T-helper 17 cell (primary cell): ENCODE results near the gene ZNF608. TPM values are rescaled to one million over a fixed set of nuclear protein-coding genes. Genes with fewer than 3 reads are reported as not detected.

Source experiments
- ATAC-seq: fragments of 150-1000 bp; cut with Tn5 transposase; 2 replicates; pipeline ENCODE4 v1.10.0; 2021; ENCODE audit warnings: mild to moderate bottlenecking, moderate library complexity
- DNase-seq, 3 donors: peaks; one replicate each; pipeline versions ENCODE4 v3.0.0 to v3.0.0-alpha.2; 2020 to 2021
- H3K9me3 ChIP-seq: one replicate; pipeline ENCODE4 v1.7.0; 2013; ENCODE audit warnings: low read length, mild to moderate bottlenecking; ENCODE audit not compliant: control insufficient read depth, poor library complexity, severe bottlenecking
- H3K27ac Mint-ChIP-seq: one replicate; pipeline ENCODE4 v1.8.0; 2022; ENCODE audit warnings: mild to moderate bottlenecking, moderate library complexity, mixed read lengths
- H3K27me3 Mint-ChIP-seq: one replicate; pipeline ENCODE4 v1.8.0; 2022; ENCODE audit warnings: mixed read lengths
- H3K36me3 Mint-ChIP-seq: one replicate; pipeline ENCODE4 v1.8.0; 2022; ENCODE audit warnings: low read depth, mixed read lengths
- H3K4me1 Mint-ChIP-seq: one replicate; pipeline ENCODE4 v1.8.0; 2022; ENCODE audit warnings: mild to moderate bottlenecking, mixed read lengths
- H3K4me3 Mint-ChIP-seq: one replicate; pipeline ENCODE4 v1.8.0; 2022; ENCODE audit warnings: mild to moderate bottlenecking, moderate library complexity, mixed read lengths
- total RNA-seq, 4 donors: library from RNA in 2 of 4; stranded (reverse) in 2 of 4; gene quantifications; one replicate each; pipeline ENCODE4 v1.2.3 and lab custom pipeline; 2022 to 2026

The ZNF608 gene
- total RNA-seq, 2 donors from 2014 or later, result 0.16 to 0.42 TPM

- Mint-ChIP-seq H3K36me3 (no peaks in the 10 kb centered on the region), H3K4me1 (no peaks in the 10 kb centered on the region), H3K4me3 (no peak overlapping the region), H3K27me3 (peaks cover 8% of the 10 kb centered on the region), H3K27ac (no peak overlapping the region)
- no peak for ATAC-seq
- peaks cover 2% of the 10 kb centered on the region for H3K9me3 ChIP-seq
- no peak for DNase-seq
Measured at GRCh38 chr5:124726631-124727362, 19.6 kb downstream of the ZNF608 start.

- Mint-ChIP-seq H3K27me3 (peaks cover 8% of the 10 kb centered on the region), H3K4me3 (no peak overlapping the region), H3K4me1 (no peaks in the 10 kb centered on the region), H3K36me3 (no peaks in the 10 kb centered on the region), H3K27ac (no peak overlapping the region)
- DNase-seq, result no peak
- H3K9me3 ChIP-seq, result peaks cover 2% of the 10 kb centered on the region
- no peak for ATAC-seq
Measured at GRCh38 chr5:124725622-124726258, 20.7 kb downstream of the ZNF608 start.

- H3K4me3 Mint-ChIP-seq, result no peak overlapping the region
- H3K36me3 Mint-ChIP-seq, result no peaks in the 10 kb centered on the region
- H3K9me3 ChIP-seq, result peaks cover 2% of the 10 kb centered on the region
- H3K27me3 Mint-ChIP-seq, result peaks cover 5% of the 10 kb centered on the region
- no peak overlapping the region for H3K27ac Mint-ChIP-seq
- H3K4me1 Mint-ChIP-seq, result no peaks in the 10 kb centered on the region
- DNase-seq, result no peak
- ATAC-seq, result no peak
Measured at GRCh38 chr5:124725040-124725434, 21.4 kb downstream of the ZNF608 start.

- H3K9me3 ChIP-seq, result peaks cover 2% of the 10 kb centered on the region
- no peak overlapping the region for H3K4me3 Mint-ChIP-seq
- H3K27ac Mint-ChIP-seq, result no peak overlapping the region
- H3K4me1 Mint-ChIP-seq, result no peaks in the 10 kb centered on the region
- DNase-seq, result no peak
- H3K27me3 Mint-ChIP-seq, result no peaks in the 10 kb centered on the region
- no peak for ATAC-seq
- H3K36me3 Mint-ChIP-seq, result no peaks in the 10 kb centered on the region
Measured at GRCh38 chr5:124724357-124725039, 21.9 kb downstream of the ZNF608 start.

GRCh38 chr5:124721229-124721735 lies 25.2 kb downstream of the ZNF608 start:
- H3K4me1 Mint-ChIP-seq, result no peaks in the 10 kb centered on the region
- H3K27me3 Mint-ChIP-seq, result no peaks in the 10 kb centered on the region
- ATAC-seq, result no peak
- H3K9me3 ChIP-seq, result no peaks in the 10 kb centered on the region
- no peak overlapping the region for H3K4me3 Mint-ChIP-seq
- no peak overlapping the region for H3K27ac Mint-ChIP-seq
- no peak for DNase-seq
- no peaks in the 10 kb centered on the region for H3K36me3 Mint-ChIP-seq

GRCh38 chr5:124720593-124720992 lies 25.8 kb downstream of the ZNF608 start:
- H3K36me3 Mint-ChIP-seq, result no peaks in the 10 kb centered on the region
- DNase-seq (no peak), ATAC-seq (no peak)
- no peaks in the 10 kb centered on the region for H3K9me3 ChIP-seq
- H3K4me1 Mint-ChIP-seq, result no peaks in the 10 kb centered on the region
- H3K27me3 Mint-ChIP-seq, result no peaks in the 10 kb centered on the region
- H3K4me3 Mint-ChIP-seq, result no peak overlapping the region
- H3K27ac Mint-ChIP-seq, result no peak overlapping the region

GRCh38 chr5:124719113-124719967 lies 27.1 kb downstream of the ZNF608 start:
- no peak for DNase-seq
- no peaks in the 10 kb centered on the region for H3K27me3 Mint-ChIP-seq
- H3K9me3 ChIP-seq, result no peaks in the 10 kb centered on the region
- no peak overlapping the region for H3K27ac Mint-ChIP-seq
- no peak overlapping the region for H3K4me3 Mint-ChIP-seq
- ATAC-seq, result no peak
- no peaks in the 10 kb centered on the region for H3K4me1 Mint-ChIP-seq
- no peaks in the 10 kb centered on the region for H3K36me3 Mint-ChIP-seq

- no peaks in the 10 kb centered on the region for H3K9me3 ChIP-seq
- no peak overlapping the region for H3K4me3 Mint-ChIP-seq
- H3K27me3 Mint-ChIP-seq, result no peaks in the 10 kb centered on the region
- H3K27ac Mint-ChIP-seq, result no peak overlapping the region
- H3K4me1 Mint-ChIP-seq, result no peaks in the 10 kb centered on the region
- no peak for ATAC-seq
- DNase-seq, result no peak
- no peaks in the 10 kb centered on the region for H3K36me3 Mint-ChIP-seq
Measured at GRCh38 chr5:124718380-124718789, 28.1 kb downstream of the ZNF608 start.

- H3K27me3 Mint-ChIP-seq, result no peaks in the 10 kb centered on the region
- no peaks in the 10 kb centered on the region for H3K9me3 ChIP-seq
- no peak overlapping the region for H3K27ac Mint-ChIP-seq
- no peaks in the 10 kb centered on the region for H3K36me3 Mint-ChIP-seq
- no peak overlapping the region for H3K4me3 Mint-ChIP-seq
- no peaks in the 10 kb centered on the region for H3K4me1 Mint-ChIP-seq
- ATAC-seq, result no peak
- DNase-seq, result no peak
Measured at GRCh38 chr5:124716169-124716568, 30.3 kb downstream of the ZNF608 start.

GRCh38 chr5:124714910-124715309 lies 31.5 kb downstream of the ZNF608 start:
- Mint-ChIP-seq H3K36me3 (no peaks in the 10 kb centered on the region), H3K4me3 (no peak overlapping the region)
- ATAC-seq, result no peak

GRCh38 chr5:124713595-124713994 lies 32.8 kb downstream of the ZNF608 start:
- Mint-ChIP-seq H3K27ac (no peak overlapping the region), H3K4me1 (no peaks in the 10 kb centered on the region), H3K36me3 (no peaks in the 10 kb centered on the region), H3K27me3 (no peaks in the 10 kb centered on the region), H3K4me3 (no peak overlapping the region)
- no peaks in the 10 kb centered on the region for H3K9me3 ChIP-seq
- ATAC-seq (no peak), DNase-seq (no peak)

More at GRCh38 chr5:124714910-124715309, 31.5 kb downstream of the ZNF608 start:
- H3K9me3 ChIP-seq, result no peaks in the 10 kb centered on the region
- DNase-seq, result no peak
- Mint-ChIP-seq H3K4me1 (no peaks in the 10 kb centered on the region), H3K27me3 (no peaks in the 10 kb centered on the region), H3K27ac (no peak overlapping the region)

- H3K36me3 Mint-ChIP-seq, result no peaks in the 10 kb centered on the region
- ATAC-seq (no peak), DNase-seq (no peak)
- H3K9me3 ChIP-seq, result no peaks in the 10 kb centered on the region
- H3K4me3 Mint-ChIP-seq, result no peak overlapping the region
- no peaks in the 10 kb centered on the region for H3K4me1 Mint-ChIP-seq
- H3K27ac Mint-ChIP-seq, result no peak overlapping the region
- H3K27me3 Mint-ChIP-seq, result no peaks in the 10 kb centered on the region
Measured at GRCh38 chr5:124712731-124713305, 33.6 kb downstream of the ZNF608 start.
